C4-2B (cell line): Measurements from ENCODE around the gene MSANTD3.

Experiments used
- H3K27ac ChIP-seq: fragments of 450-650 bp; 2 replicates; pipeline ENCODE4 v1.5.1; 2017
- ZFX ChIP-seq: fragments of 450-650 bp; IDR thresholded peaks from 2 replicates; pipeline ENCODE4 v1.6.1; 2017
- TF ChIP-seq, protein P1 (sequence below): fragments of 450-650 bp; conservative IDR thresholded peaks from 2 replicates; pipeline ENCODE4 v1.5.1; 2017; ENCODE audit warnings: mild to moderate bottlenecking

The MSANTD3 gene

DNA sequence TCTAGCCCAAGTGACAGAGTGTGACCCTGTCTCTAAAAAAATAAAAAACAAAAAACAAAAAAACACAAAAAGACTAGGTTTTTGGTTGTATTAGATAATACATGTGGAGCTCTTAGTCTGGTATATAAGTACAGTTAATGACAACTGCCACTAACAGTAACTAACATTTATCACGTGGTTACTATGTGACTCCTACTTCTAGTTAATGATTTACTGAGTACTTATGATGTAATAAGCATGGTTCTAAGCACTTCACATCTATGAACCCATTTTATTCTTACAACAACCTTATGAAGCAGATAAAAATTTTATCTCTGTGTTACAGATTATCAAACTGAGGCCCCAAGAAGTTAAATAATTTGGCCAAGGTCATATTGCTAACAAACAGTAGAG lies 39.9 kb downstream of the MSANTD3 start:
- no peak overlapping the region for H3K27ac ChIP-seq
- TF ChIP-seq ZFX = no peak
- TF ChIP-seq, protein P1, sequence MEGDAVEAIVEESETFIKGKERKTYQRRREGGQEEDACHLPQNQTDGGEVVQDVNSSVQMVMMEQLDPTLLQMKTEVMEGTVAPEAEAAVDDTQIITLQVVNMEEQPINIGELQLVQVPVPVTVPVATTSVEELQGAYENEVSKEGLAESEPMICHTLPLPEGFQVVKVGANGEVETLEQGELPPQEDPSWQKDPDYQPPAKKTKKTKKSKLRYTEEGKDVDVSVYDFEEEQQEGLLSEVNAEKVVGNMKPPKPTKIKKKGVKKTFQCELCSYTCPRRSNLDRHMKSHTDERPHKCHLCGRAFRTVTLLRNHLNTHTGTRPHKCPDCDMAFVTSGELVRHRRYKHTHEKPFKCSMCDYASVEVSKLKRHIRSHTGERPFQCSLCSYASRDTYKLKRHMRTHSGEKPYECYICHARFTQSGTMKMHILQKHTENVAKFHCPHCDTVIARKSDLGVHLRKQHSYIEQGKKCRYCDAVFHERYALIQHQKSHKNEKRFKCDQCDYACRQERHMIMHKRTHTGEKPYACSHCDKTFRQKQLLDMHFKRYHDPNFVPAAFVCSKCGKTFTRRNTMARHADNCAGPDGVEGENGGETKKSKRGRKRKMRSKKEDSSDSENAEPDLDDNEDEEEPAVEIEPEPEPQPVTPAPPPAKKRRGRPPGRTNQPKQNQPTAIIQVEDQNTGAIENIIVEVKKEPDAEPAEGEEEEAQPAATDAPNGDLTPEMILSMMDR = no peak

DNA sequence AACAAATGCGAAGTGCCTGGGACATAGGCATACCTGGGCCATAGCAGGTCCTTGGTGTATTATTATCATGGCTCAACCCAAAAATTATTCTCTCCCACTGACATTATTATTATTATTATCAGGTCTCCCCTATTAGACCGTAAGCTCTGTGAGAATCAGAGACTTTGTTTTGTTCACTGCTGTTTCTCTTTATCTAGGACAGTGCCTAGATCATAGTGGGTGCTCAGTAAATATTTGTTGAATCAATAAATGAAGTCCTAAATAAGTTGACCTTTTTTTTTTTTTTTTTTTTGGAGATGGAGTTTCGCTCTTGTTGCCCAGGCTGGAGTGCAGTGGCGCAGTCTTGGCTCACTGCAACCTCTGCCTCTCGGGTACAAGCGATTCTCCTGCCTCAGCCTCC lies 41.1 kb downstream of the MSANTD3 start:
- TF ChIP-seq, protein P1 = no peak
- TF ChIP-seq ZFX = no peak
- H3K27ac ChIP-seq = no peak overlapping the region

DNA sequence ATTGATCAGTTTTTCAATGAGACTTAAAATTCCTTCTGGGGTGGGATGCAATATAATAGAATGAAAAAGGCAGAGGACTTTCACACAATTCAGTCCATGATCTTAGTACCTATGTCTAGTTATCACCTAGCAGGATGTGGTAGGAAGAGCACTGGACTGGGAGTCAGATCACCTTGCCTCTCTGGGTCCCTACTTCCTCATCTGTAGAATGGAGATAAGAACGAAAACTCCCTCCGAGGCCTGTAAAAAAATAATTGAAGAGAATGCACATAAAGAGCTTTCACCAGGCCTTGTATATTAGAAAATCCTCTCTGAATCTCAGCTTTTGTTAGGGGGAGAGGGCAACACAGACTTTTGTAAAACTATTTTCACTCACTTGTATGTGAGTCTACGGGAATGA lies 45.3 kb downstream of the MSANTD3 start:
- no peak overlapping the region for H3K27ac ChIP-seq
- TF ChIP-seq, protein P1 = no peak
- TF ChIP-seq ZFX = no peak

DNA sequence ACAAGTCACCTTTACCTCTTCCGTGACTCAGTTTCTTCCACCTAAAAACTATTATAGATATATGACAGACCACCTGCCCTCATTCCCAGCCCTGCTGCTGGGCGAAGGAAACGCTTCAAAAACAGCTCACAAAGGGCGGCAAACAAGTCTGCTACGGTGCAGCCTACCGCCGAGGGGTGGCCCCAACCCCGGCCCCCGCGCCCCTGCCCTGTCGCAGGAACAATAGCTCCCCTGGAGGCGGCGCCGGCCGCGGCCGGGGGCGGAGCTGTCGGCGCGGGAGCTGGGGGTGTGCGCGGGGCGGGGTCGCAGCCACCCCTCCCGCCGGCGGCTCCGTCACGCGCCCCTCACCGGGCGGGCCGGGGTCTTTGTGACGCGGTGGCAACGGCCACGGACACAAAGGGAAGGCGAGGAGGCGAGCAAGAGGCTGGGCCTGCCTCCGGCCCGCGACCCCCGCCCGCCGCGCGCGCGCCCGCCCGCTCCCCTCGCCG lies 45.9 kb downstream of the MSANTD3 start, which contains the start of gene TMEFF1:
Gene TMEFF1, plus strand, starts transcription at position 362 of the 488 bp plus-strand sequence. CDS start 396 bp downstream, outside the sequence.
- H3K27ac ChIP-seq = no peak within 1 kb of the TSS
- TF ChIP-seq, protein P1 = no peak
- TF ChIP-seq ZFX = no peak

DNA sequence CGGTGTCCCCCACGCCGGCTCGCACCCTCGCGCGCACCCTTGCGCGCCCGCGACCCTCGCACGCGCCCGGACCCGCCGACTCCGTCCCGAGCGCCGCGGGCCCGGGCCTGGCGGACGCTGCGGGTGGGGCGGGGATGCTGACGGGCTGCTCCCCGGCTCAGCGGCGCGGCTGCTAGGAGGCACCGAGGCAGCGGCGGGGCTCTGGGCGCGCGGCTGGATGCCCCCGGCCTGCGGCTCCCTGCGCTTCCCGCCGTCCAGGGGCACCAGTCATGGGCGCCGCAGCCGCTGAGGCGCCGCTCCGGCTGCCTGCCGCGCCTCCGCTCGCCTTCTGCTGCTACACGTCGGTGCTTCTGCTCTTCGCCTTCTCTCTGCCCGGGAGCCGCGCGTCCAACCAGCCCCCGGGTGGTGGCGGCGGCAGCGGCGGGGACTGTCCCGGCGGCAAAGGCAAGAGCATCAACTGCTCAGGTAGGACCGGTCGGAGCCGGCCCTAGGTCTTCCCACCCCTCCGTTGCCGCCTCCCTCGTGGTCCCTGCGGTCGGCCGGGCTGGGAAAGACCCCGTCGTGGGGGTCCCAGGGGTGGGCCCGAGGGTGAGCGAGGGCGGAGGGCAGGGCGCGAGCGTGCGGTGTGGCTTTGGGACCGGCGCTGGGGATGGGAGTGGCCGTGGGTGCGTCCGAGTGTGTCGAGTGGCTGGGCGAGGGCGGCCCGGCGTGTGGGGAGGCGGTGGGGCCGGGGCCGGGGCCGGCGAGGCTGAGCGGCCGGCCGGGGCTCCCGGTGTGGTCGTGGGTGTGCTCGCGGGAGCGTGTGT lies 46.5 kb downstream of the MSANTD3 start:
- TF ChIP-seq, protein P1 = no peak
- no peak for TF ChIP-seq ZFX
- H3K27ac ChIP-seq = no peak overlapping the region

DNA sequence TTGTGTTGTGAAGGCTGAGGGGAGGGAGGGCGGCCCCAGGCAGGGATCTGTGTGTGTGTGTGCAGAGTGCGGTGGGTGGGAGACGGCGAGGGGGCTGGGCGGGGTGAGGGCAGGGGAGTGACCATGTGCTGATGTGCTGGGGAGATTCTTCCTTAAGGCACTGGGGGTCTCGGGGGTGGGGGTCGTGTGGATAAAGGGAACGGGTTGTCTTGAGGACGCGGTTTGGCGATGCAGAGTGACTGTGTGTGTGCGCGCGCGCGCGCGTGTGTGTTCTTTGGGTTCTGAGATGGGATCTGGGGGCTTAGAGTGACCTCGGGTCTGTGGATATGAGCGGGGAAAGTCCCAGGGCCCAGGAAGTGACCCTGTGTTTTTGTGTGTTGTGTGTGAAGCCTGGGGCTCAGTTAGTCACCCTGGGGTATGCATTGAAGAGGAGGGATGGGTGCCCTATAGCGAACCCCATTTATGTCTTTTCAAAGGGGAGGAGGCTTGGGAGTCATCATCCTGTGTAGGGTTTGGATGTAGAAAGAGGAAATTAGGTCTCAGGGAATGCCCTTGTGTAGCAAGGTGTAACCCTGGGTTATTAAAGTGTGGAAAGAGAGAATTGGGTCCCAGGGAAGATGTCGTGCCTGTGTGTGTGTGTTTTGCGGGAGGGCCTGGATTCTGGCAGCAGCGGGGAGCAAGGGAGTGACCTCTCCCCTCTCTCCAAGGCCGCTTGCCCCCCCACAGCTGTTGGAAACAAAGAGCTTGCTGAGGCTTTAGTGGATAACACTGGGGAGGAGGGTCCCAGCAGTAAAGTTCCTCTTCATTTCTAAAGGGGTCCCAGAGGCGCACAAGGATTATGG lies 47.4 kb downstream of the MSANTD3 start:
- TF ChIP-seq, protein P1 = no peak
- no peak for TF ChIP-seq ZFX
- H3K27ac ChIP-seq = no peak overlapping the region

DNA sequence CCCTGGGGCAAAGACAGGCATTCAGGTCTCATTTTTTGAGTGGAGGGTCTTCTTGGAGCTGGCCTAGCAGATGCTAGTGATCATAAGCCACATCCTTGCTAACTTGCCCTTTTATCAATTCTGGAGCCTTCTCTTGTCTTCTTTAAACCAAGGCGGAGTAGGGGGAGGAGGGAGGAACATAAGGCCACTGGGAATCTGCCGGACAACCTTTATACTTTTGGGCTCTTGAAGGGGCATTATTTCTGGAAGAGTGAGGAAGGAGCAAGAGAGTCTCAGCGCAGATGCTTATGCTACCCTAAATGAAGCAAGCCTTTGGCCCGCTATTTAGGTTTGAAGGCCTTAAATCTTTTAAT lies 48.0 kb downstream of the MSANTD3 start:
- H3K27ac ChIP-seq = no peak overlapping the region
- TF ChIP-seq, protein P1 = no peak
- no peak for TF ChIP-seq ZFX
